Measurements from ENCODE around the gene TOM1L1.

- TF ChIP-seq MAX (CRISPR knock-in tag; IDR thresholded peaks at IDR 0.05) (no peak), JUN (CRISPR knock-in tag; IDR thresholded peaks at IDR 0.05) (no peak), STAT6 (CRISPR knock-in tag; conservative IDR thresholded peaks at IDR 0.05; ENCODE audit: low read depth) (no peak), ELF4 (CRISPR knock-in tag; IDR thresholded peaks at IDR 0.05; ENCODE audit: low read depth) (no peak)
Measured at GRCh38 chr17:54927525-54927924, 26.9 kb downstream of the TOM1L1 start.
